Measurements from ENCODE around the gene OR5L1.

GRCh38 chr11:55819330-55819729 is 8.2 kb downstream of the OR5L1 start, which contains the start of gene OR5D18:
- no peak for TF ChIP-seq CTCF (conservative IDR thresholded peaks at IDR 0.05 in 1 of 2, IDR thresholded peaks at IDR 0.05 in 1 of 2; ENCODE audit: low read depth in 1 of 2, low read length in 2 of 2)
- TF ChIP-seq EZH2 (IDR thresholded peaks at IDR 0.05; ENCODE audit: low read length, missing control alignments) = no peak
